ENCODE data around the gene ECI1.

DNA sequence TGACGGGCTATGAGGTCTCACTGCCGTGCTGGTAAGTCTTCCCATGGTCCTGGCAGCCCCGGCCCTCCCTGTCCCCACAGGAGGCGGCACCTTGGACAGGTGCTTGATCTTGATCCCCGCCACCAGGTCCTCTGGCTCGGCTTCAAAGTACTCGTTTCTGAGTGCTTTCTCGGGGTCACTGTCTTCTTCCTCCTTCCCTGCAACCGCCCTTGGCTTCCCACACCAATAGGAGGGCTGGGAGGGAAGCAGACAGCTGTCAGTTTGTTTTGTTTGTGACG, 48.5 kb upstream of the ECI1 start:
- TF ChIP-seq, protein P1, sequence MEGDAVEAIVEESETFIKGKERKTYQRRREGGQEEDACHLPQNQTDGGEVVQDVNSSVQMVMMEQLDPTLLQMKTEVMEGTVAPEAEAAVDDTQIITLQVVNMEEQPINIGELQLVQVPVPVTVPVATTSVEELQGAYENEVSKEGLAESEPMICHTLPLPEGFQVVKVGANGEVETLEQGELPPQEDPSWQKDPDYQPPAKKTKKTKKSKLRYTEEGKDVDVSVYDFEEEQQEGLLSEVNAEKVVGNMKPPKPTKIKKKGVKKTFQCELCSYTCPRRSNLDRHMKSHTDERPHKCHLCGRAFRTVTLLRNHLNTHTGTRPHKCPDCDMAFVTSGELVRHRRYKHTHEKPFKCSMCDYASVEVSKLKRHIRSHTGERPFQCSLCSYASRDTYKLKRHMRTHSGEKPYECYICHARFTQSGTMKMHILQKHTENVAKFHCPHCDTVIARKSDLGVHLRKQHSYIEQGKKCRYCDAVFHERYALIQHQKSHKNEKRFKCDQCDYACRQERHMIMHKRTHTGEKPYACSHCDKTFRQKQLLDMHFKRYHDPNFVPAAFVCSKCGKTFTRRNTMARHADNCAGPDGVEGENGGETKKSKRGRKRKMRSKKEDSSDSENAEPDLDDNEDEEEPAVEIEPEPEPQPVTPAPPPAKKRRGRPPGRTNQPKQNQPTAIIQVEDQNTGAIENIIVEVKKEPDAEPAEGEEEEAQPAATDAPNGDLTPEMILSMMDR (IDR thresholded peaks at IDR 0.05; ENCODE audit: poor library complexity), result no peak
- no peak for TF ChIP-seq EZH2 (IDR thresholded peaks at IDR 0.05; ENCODE audit: borderline replicate concordance)

Data from hepatocyte (in vitro differentiated cells).